HG03558 (cell line): ENCODE results near the gene FIBIN.
"Not testable (repeated sequence)": the region's sequence is repeated elsewhere in the genome, so short reads cannot be mapped to it uniquely, and the experiment has no call there.

Source experiments
- ATAC-seq: cut with Tn5 transposase; IDR thresholded peaks from one replicate; pipeline ENCODE4 v1.9.1; 2021; ENCODE audit warnings: moderate number of reproducible peaks; ENCODE audit not compliant: unreplicated experiment; ENCODE audit errors: extremely low read depth

The FIBIN gene

DNA sequence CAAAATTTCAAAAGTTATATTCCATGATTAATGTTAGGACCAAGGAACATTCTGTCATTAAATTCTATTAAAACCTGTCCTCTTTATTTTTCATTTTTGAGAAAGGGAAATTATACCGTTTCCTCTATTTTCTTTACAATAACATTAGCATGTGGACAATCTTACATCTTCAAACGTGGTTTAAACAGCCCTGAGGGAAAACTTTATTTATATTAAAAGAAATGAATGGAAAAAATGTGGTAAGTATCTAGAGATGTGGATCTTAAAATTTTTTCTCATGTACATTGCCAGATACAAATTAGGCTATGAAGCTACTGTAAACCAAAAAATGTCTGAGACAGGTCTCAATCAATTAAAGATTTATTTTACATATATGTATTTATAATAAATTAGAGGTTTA is 18.9 kb upstream of the FIBIN start:
- ATAC-seq: no peak

GRCh38 chr11:26976389-26976788 is 17.5 kb upstream of the FIBIN start:
- ATAC-seq: no peak

- ATAC-seq: not testable (repeated sequence)
Measured at GRCh38 chr11:26977209-26977608, 16.7 kb upstream of the FIBIN start.

DNA sequence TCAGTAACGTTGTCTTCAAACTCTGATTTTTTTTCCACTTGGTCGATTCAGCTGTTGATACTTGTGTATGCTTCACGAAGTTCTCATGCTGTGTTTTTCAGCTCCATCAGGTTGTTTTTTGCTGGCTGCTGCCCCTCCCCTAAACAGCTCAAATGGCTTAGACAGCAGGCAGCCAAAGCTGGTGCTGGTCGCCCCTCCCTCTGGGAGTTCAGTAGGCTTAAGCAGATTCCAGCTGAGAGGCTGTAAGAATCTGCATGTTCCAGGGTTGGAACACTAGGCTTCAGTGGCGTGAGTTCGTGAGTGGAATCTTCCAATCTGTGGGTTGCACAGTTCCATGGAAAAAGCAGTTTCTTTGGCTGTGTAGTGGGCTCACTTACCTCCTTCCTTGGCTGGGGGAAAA is 10.3 kb upstream of the FIBIN start:
- ATAC-seq: no peak

- no peak for ATAC-seq
Measured at GRCh38 chr11:26985470-26985869, 8.4 kb upstream of the FIBIN start.

DNA sequence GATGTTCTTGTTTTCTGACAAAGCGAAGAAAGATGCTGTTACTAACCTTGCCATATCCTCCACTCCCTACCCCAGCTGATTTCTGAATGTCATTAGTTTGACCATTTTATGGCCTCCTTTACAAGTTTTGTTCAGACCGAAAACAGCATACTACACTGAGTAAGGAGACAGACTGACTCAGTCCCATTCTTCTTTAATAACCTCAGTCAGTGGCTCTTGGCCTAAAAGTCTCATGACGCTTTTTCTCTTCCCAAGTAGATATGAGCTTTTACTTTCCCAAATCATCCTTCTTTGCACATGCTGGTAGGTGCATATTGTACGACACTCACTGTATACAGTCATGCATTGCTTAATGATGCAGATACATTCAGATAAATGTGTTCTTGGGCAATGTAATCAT is 8.0 kb upstream of the FIBIN start:
- no peak for ATAC-seq

- ATAC-seq: no peak
Measured at GRCh38 chr11:26987272-26987671, 6.6 kb upstream of the FIBIN start.

DNA sequence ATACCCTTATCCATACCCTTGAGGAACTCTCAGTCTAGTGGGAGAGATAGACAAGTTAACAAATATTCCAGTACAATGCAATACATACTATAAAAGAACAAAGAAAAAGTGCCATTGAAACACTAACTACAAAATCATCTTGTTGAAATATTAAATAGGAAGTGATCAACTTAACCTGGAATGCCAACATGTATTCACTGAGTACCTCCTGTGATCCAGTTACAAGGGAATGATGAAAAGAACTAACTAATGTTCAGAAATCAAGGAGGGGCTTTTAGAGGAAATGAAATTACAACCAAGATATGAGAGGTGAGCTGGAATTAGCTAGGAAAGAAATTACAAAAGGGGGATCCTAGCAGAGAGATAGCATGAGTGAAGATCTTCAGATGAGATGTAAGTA is 6.2 kb upstream of the FIBIN start:
- ATAC-seq: no peak

DNA sequence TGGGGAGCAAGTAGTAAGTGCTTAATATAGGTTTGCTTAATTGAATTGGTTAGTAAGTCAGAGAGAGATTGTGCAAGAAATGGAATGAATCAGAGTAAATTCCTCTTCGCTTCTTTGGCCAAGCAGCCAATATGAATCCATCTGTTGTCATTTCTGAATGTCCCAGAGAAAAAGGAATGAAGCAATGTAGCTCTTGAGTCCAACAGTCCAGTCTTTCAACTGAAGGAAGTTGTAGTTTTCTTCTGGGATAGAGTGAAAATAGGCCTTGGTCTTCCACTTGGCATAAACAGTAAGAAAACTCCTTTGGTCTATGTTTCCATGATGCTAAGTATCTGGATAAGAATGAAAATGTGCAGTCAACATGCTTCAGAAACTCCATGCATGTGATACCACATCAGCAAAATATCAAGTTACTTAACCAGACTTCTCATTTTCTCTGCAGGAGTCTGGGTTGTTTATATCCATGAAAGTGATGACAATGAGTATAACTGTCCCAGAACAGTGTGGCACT is 1.8 kb upstream of the FIBIN start:
- no peak for ATAC-seq

- no peak for ATAC-seq
Measured at GRCh38 chr11:26994631-26995095, 751 bp downstream of the FIBIN start.

- no peak for ATAC-seq
Measured at GRCh38 chr11:26995701-26996460, 2.0 kb downstream of the FIBIN start.

- no peak for ATAC-seq
Measured at GRCh38 chr11:26997378-26997777, 3.5 kb downstream of the FIBIN start.

GRCh38 chr11:27001136-27001730 is 7.3 kb downstream of the FIBIN start:
- not testable (repeated sequence) for ATAC-seq

DNA sequence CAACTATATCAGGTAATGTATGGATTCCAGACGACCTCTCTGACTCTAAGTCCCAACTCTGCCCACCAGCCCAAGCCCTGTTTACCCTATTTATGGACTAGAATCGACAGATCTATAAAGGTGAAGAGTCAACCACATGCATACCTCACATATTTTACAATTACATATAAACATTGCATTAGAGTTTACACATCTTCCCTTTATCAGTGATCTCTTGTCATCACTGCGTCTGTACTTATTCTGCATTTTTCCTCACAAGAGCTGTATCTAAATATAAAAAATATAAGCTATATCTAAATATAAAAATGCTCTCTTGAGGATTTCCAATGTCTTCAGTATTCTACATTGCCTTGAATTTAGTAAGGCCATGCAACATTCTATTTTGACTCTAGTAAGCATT is 8.5 kb downstream of the FIBIN start:
- ATAC-seq: no peak

GRCh38 chr11:27002838-27003237 is 8.9 kb downstream of the FIBIN start:
- no peak for ATAC-seq

DNA sequence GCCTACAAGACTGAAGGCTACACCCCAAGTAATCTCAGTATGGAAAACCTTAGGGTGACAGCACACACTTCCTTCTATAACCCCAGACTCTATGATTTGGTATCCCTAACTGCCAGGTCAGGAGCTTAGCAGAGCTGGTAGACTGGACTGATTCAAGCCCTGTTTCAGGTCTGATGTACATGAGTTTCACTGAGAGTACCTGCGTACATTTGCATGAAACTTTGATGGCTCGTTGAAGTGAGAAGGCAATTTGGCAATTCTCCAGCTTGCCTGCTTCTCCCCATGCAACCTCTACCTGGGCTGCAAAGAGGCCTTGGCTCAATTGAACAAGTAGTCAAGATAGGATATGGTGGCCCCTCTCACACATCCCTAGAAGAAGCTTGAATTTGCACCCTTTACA is 10.2 kb downstream of the FIBIN start:
- no peak for ATAC-seq

- no peak for ATAC-seq
Measured at GRCh38 chr11:27008811-27009535, 15.1 kb downstream of the FIBIN start.

- ATAC-seq: no peak
Measured at GRCh38 chr11:27011560-27012233, 17.8 kb downstream of the FIBIN start.

DNA sequence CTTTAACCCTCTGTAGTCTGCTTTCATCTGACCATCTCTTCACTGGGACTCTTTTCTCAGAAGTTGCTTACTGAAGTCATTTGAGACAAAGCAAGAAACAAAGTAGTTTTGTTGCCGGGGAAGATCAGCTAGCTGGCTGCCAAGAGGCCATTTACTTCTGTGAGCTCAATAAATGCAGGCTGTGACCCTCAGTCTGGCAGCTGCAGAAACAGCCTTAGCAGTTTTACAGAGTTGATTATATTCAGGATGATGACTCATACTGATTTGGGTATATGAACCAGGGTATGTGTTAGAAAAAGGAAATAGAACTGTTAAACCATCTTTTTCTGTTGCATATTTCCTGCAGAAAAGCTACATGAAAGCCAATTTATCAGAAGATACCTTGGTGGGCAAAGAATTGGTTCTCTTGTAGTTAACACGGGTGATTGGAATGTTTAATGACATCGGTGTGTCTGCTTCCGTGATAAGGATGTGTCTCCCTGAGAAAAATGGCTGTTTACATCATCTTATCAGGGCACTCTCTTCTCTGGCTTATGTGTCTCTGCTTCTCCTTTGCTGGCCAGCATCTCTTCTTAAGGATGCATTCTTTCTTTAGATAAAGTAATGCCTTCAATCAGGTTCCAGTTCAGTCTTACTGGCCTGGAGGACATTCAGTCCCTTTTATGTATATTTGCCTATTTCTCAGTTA is 18.5 kb downstream of the FIBIN start:
- no peak for ATAC-seq

DNA sequence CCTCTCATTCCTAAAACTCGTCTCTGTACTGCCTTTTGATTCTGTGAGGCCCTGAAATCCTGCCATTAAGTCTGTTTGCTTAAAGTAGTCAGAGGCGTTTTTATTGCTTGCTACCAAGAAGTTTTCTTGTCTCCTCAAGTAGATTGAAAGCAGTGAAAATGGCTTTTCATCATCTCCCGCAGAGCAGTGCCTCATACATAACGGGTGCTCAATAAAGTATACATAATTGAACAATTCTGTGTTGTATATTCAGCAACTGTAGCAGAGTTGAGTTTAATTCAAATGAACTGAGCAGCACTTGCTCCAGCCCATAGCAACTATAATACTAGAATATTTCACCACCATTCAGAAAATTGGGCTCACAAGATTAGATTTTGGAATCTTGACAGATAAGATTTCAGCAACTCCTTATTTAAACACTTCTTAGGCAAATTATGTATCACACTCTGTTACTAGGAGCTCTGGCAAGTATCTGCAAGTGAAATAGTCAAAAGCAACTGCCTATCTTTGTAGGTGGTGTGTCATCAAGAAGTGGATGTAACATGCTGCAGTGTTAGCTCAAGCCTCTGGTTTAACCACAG is 20.0 kb downstream of the FIBIN start:
- no peak for ATAC-seq
